UCSD-AML1 (cell line): ENCODE data around the gene ST6GALNAC5.

Experiments used
- DNase-seq: peaks from one replicate; lab custom pipeline; 2025; ENCODE audit not compliant: unreplicated experiment; lab: John Stamatoyannopoulos, UW

Gene ST6GALNAC5

DNA sequence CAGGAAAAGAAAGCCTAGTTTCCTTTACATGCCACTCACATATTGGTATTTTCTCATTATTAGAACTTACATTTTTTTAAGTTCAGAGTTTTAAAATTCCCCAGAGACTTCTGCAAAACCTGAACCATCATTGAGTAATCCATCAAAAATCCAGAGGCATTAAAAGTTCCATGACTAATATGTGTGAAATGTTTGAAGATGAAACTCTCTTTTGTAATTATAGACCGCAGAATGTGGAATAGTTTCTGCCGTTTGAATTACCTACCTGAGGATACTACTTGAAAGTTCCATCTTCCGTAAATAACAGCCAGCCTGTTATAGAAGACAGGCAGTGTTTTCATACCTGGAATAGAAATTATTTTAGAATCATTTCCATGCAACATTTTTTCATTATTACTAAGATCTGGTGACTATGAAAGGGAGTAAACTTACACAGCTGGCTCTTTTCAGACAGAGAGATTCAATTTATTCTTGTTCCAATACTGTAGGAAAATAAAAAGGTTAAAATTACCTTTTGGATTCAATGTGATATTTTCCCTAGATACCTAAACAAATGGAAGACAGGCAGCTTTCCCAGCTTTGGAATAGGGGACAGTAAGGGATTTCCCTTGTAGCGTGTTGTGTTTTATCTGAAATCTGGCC, 131.4 kb downstream of the ST6GALNAC5 start:
- DNase-seq = no peak

DNA sequence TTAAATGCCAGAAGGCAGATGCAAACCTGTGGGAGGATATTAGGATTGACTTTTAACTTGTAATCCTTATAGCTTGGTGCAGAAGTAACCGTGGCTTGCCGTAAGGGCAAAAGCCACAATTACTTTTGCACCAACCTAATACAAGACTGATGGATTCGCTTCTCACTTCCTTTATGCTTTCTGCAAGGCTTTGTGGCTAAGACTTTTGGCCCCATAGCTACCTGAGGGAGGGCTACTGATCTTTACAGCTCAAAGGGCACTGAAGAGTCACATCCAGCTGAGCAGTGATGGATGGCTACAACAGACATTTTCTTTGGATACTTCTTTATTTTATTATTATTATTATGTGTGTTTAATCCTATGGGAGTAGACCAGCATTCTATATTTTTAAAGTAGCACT, 140.4 kb downstream of the ST6GALNAC5 start:
- no peak for DNase-seq

DNA sequence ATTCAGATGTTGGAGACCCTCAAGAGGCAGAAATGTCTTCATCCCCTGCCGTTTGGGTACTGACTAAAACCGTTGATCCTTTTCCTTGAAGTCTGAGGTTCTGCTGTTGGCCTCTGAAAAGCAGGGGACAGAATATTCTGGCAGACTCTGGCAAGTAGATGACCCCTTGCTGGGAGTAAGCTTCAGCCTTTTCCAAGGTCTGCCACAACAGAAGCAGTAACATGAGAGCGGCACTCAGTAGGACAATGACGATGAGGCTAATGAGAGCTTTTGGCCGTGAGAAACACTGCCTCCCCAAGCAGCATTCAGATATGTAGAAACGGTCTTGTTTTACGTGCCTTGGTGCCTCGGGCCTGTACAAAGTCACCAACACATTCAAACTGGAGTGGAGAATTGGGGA, 143.7 kb downstream of the ST6GALNAC5 start:
- no peak for DNase-seq

DNA sequence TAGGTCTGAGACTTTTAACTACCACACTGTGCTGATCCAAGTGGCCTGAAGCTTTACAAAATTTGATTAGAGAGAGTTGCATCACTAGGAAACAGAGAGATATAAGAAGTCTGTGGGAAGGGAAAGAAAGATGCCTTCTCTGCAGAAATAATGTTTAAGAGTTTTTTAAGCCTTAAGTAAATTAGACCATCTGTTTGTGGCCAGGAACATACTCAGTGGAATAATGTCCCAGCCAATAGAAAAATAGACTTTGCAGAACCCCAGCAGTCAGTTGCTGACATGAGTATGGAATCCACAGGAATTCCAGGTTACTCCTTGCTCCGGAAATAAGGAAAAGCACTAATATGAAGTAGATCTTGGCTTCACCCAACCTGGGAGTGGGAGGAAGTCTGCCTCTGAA, 144.8 kb downstream of the ST6GALNAC5 start:
- DNase-seq = no peak

DNA sequence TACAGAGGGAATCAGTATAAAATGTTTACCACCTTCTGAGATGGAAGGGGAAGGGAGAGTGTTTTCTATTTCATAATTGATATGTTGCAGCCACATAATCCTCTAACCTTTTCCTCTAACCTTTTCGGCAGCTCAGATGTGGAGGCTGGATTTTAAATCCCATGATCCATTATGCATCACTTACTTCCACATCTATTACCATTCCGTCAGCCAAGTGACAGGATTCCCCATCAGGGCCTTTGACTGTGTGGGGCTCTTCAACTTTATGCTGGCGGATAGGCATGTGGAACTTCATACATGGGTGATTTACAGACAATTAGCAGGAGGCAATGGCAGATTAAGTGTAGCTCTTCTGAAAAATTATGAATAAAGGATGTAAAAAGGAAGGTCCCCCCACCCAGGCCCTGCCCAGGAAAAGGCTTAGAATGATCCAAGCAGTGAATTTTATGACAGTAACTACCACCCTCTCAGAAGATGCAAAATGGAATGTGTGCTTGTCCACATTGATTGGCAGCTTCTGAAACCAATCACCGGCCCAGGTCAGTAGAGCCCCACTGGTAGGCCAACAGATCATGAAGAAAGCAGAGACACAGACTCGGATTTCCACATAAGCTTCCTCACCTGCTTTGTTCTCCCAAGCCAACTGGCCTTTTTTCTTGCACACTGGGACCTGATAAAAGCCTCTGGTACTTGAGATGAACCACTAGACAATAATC, 147.0 kb downstream of the ST6GALNAC5 start:
- DNase-seq = no peak

DNA sequence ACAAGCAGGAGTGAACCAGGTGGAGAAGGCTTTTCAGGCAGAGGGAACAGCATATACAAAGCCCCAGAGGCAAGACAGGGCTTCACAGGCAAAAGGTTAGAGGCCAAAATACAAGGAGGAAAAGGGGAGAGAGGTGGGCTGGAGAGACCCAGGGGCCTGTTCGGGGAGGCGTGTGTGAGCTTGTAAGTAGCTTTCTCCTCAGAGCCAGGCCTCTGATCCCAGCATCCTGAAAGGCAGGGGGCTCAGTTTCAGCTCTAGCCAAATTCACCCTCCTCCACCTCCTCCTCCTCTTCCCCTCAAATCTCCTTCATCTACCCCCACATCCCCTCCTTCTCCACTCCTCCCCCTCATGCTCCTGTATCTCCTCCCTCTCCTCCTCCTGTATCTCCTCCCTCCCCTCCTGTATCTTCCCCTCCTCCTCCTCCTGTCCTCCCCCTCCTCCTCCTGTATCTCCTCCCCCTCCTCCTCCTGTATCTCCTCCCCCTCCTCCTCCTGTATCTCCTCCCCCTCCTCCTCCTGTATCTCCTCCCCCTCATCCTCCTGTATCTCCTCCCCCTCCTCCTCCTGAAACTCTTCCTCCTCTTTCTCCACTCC, 148.6 kb downstream of the ST6GALNAC5 start:
- no peak for DNase-seq

DNA sequence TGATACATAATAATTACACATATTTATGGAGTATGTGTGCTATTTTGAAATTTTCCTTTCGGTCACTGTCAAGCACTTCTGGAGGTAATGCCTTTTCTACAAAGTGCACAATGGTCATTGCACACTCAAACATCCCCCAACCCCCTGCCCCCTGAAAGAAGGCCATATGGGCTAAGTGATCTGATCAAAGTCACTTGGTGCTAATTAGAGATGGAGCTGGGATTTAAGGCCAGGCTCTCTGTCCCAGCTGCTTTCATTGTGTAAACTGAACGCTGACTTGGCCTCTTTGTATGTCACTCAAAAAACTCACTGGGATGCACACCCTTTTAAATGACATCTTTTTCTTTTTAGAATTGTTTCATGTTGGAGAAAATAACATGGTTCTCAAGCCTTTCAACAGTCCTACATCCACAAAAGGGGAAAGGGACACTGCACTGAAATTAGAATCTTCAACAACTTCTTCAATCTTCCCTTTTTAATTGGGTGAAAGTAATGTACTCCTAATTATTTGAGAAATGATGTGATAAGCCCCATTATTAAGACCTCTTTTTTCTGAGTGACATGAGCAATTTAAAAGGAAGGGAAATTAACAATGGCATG, 149.2 kb downstream of the ST6GALNAC5 start:
- DNase-seq = no peak

DNA sequence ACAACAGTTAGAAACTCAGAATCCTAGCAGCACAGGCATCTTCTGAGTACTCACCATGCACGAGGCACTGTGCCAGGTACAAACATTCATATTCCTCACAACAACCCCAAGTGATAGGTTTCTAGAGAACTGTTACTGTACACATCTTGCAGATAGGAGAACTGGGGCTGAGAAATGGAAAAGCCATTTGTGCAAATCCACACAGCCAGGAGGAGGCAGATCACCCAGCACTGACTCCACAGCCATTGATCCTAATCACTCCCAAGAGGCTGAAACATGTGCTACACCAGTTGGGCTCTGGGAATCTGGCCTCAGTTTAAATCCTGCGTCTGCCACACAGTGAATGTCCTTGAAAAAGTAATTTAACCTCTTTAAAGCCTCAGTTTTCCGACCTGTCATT, 151.0 kb downstream of the ST6GALNAC5 start:
- no peak for DNase-seq

DNA sequence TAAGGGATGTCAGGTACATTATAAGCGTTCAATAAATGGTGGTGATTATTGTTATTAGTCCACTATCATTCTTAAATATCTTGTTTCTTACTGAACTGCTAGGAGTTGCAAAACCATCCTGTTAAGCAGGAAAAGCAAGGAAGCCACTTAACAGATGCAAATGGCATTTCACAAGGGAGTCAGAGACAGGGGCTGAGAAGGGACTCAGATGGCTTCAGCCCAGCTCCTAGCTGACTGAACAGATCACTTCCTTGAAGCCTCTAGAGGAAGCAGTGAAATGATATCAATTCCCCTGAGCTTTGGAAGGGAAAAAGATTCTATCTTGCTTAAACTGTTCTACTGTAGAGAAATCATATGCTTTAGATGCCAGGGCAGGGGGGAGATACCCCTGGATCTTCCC, 151.5 kb downstream of the ST6GALNAC5 start:
- DNase-seq = no peak

DNA sequence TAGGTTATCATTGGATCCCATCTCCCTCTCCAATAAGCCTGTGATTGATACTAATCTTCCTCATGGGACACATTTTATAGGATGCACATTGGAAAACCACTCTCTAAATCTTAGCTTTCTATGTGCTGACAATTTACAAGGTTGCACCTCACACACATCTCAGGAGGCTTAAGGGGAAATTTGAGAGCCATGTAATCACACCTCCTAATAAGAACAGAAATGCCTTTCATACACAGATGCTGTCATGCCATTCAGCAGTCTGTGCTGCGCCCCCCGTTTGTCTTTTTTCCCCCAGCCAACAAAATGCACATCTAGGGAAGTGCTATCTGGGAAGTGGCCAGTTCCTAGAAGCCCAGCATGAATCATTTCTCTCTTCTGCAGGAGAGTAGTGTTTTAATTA, 154.5 kb downstream of the ST6GALNAC5 start:
- DNase-seq = no peak

DNA sequence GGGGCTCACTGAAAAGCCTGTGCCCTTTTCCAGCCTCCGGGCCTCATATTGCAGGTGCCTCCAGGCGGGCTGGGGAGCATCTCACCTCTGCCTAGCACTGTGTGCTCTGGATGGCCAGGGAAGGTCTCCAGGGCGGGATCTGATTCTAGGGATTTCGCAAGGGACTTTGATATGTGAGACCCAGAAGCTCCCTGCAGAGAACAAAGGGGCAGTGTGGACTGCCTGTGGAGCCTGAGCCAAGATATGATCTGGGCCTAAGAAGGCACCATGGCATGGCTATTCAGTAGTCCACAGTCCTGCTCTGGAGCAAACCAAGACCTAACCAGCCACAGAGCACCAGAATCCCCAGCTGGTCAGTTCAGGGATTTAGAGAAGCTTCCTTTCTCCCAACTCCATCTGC, 157.2 kb downstream of the ST6GALNAC5 start:
- no peak for DNase-seq

DNA sequence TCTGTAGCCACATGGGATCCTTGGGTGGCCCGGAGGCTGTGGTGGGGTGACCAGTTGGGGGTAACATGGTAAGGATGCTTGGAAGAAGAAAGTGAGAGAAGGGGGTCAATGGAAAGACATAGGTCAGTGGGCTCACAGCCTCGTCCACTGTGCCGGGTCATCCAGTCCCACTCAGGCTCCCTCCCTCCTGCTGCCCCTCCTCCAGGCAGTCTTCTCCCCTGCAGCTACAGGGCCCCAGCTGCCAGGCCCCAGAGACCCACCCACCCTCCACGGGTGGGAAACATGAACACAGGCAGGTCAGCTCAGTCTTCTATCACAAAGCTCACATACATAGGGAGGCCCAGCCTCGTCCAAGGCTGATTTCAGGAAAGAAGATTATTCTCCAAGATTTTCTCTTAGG, 158.3 kb downstream of the ST6GALNAC5 start:
- no peak for DNase-seq

DNA sequence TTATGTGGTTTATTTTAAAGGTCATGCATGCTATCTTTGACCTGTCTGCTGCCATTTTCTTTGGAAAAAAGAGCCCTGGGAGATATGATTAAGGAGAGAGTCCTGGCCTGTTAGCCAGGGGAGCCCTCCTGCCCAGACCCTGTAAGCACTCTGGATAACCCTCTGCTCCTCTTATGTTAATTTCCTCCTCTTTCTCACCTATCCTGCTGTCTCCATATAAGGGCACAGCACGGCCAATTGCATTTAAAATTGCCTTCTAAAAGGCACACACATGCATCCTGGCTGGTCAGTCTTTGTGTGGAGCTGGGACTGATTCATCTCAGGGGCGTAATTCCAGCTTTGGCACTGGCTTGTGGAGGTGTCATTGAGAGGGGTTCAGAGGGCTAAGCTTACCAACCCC, 158.9 kb downstream of the ST6GALNAC5 start:
- no peak for DNase-seq

DNA sequence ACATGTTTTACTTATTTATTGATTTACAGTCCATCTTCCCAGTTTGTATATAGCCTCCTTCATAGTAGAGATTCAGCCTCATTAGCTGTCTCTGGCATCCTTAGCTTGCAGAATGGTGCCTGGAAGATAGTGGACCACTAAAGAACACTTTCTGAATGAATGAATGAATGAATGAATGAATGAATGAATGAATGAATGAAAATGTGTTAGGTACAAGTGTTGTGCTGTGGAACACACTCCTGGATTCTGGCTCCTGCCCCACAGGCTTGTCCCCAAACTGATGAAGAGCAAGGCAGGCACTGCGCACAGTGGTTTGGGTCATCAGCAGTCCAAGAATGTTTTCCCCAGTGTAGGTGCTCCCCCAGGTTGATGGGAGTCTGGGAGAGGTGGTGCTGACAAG, 159.4 kb downstream of the ST6GALNAC5 start:
- no peak for DNase-seq

DNA sequence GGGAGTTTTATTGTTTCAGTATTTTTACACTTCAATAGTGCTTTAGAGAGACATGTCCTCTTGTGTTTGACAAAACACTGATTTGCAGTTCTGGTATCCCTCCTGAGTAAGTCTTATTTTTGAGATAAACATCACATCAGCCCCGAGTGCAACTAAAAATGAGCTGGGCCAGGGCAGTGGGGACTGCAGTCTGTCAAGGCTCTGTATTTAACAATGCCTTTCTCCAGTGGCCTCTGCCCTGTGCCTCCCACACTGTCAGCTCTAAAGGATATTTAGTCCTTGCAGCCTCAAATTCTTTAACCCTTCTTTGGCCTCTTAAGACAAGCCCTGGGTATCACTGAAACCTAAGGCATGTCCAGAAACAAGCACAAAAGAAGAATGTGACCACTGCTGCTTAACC, 160.6 kb downstream of the ST6GALNAC5 start:
- no peak for DNase-seq

DNA sequence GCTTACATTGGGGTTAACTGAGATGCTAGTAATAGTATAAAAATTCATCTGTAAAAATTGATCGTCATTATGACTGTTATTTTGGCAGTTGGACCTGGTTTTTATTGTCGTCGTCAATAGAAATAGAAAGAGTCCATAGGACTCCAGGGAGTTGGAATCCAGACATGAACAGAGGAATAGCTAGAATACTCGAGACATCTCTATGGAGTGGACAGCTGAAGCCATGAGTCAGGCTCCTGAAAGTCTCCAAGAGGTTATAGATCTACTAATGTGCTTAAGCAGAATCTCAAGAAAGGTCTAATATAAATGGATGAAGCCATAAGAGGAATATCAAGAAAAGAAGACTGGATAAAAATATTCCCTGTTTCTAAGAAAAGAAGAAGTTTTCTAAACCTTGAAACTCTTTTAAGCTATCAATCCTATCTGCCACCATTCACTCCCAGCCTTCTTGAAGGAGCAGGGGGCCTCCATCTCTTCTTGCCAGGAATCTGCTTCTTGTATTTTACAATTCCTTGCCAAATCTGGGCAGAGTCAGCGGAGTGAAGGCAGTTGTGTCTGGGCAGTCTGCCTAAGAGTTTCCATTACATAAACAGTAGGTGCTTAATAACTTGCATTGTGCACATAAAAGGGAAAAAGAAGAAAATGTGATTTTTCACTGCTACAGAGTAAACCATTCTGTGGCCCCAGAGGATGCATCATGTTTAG, 163.3 kb downstream of the ST6GALNAC5 start:
- no peak for DNase-seq

DNA sequence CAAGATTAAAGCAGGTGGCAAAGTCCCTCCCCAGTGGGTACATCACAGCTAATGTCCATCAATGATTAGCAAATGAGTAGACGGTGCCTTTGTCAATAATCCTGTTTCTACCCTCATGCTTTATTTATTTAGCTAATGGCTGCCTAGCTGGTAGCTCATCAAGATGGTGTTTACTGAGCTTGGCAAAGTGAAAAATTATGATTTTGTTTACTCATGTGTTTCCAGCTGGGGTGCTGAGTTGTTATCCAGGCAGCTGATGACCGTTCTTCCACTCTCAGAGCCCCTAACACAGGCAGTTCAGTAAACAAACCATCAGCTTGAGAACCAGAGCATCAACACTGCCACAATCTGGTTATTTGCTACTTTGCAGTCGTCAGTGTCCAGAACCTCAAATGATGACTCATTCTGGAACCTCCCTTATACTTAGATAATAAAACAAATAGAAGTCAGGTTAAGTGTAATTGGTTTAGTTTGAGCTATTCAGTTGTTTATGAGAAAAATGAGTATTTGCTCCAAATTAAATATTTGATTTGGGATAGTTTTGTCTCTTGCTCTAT, 163.9 kb downstream of the ST6GALNAC5 start:
- no peak for DNase-seq

DNA sequence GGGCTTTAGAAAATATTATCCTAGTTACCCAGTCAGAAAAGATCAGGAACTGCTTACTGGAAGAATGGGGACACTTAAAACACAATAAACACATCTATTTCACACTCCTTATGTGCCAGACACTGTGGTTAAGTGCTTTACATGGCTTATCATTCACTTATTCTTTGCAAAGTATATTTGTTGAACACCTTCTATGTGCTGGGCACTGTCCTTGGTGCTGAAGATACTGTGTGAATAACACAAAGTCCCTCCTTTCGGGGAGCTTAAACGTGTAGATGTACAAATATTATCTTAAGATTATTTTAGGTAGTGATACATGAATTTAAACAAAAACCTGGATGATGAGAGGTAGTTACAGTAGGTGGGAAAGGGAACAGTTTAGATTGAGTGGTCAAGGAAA, 169.3 kb downstream of the ST6GALNAC5 start:
- DNase-seq = no peak

DNA sequence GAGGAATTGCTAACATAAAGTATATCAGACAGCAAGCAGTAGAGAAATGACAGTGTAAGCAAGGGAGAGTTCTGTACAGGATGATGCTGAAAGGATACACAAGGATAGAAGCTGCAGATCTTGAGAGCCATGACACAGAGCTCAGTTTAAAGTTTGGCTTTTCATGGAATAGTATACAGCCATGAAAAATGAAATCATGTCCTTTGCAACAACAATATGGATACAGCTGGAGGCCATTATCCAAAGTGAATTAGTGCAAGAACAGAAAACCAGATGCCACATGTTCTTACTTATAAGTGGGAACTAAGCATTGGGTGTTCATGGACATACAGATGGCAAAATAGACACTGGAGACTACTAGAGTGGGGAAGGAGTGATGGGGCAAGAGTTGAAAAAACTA, 169.8 kb downstream of the ST6GALNAC5 start:
- no peak for DNase-seq

DNA sequence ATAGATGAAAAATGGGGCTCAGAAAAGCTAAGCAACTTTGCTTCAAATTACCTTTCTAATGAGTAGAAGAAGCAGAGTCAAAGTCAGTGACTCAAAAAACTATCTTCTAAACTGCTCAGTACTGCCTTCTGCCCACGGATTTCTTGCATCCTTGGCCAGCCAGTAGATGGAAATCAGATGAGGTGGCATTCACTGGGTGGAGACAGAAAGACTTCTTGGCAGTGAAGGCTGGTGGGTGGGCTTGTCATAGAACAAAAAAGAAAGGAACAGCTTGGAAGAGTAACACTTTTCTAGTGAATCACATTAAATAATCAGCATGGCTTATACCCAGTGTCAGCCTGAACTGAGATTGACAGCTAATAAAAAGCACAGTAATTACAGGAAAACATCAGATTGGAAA, 170.7 kb downstream of the ST6GALNAC5 start:
- no peak for DNase-seq

DNA sequence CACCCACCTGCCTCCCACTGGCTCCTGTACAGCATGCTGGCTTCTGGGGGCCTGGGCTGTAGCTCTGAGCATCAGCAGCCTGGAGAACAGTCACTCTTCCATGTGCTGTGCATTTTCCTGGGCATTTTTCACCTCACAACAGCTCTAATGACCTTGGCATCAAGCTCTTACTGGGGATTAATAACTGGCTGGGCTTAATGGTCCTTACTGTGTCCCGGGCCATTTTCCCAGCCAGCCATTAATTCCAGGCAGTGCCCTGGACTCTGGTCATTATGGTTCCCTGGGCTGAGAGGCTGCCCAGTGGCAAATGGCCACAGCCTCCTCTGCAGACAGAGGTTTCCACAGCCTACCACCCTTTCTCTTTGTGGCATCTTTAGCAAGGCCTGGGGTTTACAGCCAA, 171.8 kb downstream of the ST6GALNAC5 start:
- no peak for DNase-seq
